SU-DHL-6 (cell line): ENCODE measurements around the gene MTMR2.

ENCODE experiments used
- H2AFZ ChIP-seq: fragments of 200-600 bp; sonication (generic); 2 replicates; pipeline ENCODE4 v1.6.1; 2014; ENCODE audit warnings: low read depth, mild to moderate bottlenecking, moderate library complexity, mixed read lengths, antibody characterized with exemption, low read length; ENCODE audit not compliant: severe bottlenecking
- H3F3A ChIP-seq: fragments of 200-600 bp; shearing (Covaris generic); 2 replicates; pipeline ENCODE4 v1.6.0; 2016; ENCODE audit warnings: antibody characterized with exemption, mild to moderate bottlenecking; ENCODE audit not compliant: insufficient read depth
- H3K27ac ChIP-seq: fragments of 200-600 bp; sonication (generic); 2 replicates; pipeline ENCODE4 v1.5.1; 2016; ENCODE audit warnings: low read depth, mild to moderate bottlenecking, low read length, moderate library complexity, mixed read lengths
- H3K27me3 ChIP-seq: fragments of 200-600 bp; sonication (generic), shearing (Covaris generic); 2 replicates; pipeline ENCODE4 v1.6.0; 2014; ENCODE audit warnings: mild to moderate bottlenecking, low read length
- H3K36me3 ChIP-seq: fragments of 200-600 bp; sonication (generic); 2 replicates; pipeline ENCODE4 v1.6.1; 2014; ENCODE audit warnings: mild to moderate bottlenecking, low read length, mixed read lengths
- H3K4me2 ChIP-seq: fragments of 300-600, 200-600 bp; shearing (Covaris generic), sonication (generic); 2 replicates; pipeline ENCODE4 v1.6.0; 2014; ENCODE audit warnings: low read length, low read depth, mild to moderate bottlenecking; ENCODE audit not compliant: poor library complexity, severe bottlenecking
- H3K4me3 ChIP-seq: fragments of 200-600 bp; sonication (generic); 2 replicates; pipeline ENCODE4 v1.5.1; 2014; ENCODE audit warnings: antibody characterized with exemption, low read length, mild to moderate bottlenecking, mixed read lengths; ENCODE audit not compliant: insufficient read depth, poor library complexity, severe bottlenecking
- H3K79me2 ChIP-seq: fragments of 200-600 bp; sonication (generic); 2 replicates; pipeline ENCODE4 v1.6.1; 2014; ENCODE audit warnings: mild to moderate bottlenecking, low read length, moderate library complexity; ENCODE audit not compliant: insufficient read depth
- H3K9ac ChIP-seq: fragments of 200-600 bp; sonication (generic); 2 replicates; pipeline ENCODE4 v1.7.0; 2014; ENCODE audit warnings: mild to moderate bottlenecking, low read length
- H3K9me2 ChIP-seq: fragments of 200-600 bp; sonication (generic); replicated peaks from 2 replicates; pipeline ENCODE4 v1.6.1; 2014; ENCODE audit warnings: low read length; ENCODE audit not compliant: insufficient read depth
- H3K9me3 ChIP-seq: fragments of 200-600 bp; sonication (generic); 2 replicates; pipeline ENCODE4 v1.6.1; 2014; ENCODE audit warnings: low read length, mixed read lengths; ENCODE audit not compliant: insufficient read depth
- H4K20me1 ChIP-seq: fragments of 200-600 bp; sonication (generic); 2 replicates; pipeline ENCODE4 v1.6.1; 2014; ENCODE audit warnings: low read depth, mild to moderate bottlenecking, antibody characterized with exemption, low read length, moderate library complexity, mixed read lengths
- EZH2phosphoT487 ChIP-seq: fragments of 200-600 bp; sonication (generic), shearing (Covaris generic); conservative IDR thresholded peaks from 2 replicates; pipeline ENCODE4 v1.6.1; 2018; ENCODE audit warnings: mild to moderate bottlenecking, antibody characterized with exemption, low read length, moderate library complexity, mixed read lengths
- TF ChIP-seq, protein P1 (sequence below): fragments of 200-600 bp; sonication (generic); IDR thresholded peaks from one replicate; pipeline ENCODE4 v1.5.1; 2017; ENCODE audit warnings: antibody characterized with exemption, mild to moderate bottlenecking, low read length, moderate library complexity; ENCODE audit not compliant: insufficient read depth, poor library complexity, severe bottlenecking

MTMR2 gene

DNA sequence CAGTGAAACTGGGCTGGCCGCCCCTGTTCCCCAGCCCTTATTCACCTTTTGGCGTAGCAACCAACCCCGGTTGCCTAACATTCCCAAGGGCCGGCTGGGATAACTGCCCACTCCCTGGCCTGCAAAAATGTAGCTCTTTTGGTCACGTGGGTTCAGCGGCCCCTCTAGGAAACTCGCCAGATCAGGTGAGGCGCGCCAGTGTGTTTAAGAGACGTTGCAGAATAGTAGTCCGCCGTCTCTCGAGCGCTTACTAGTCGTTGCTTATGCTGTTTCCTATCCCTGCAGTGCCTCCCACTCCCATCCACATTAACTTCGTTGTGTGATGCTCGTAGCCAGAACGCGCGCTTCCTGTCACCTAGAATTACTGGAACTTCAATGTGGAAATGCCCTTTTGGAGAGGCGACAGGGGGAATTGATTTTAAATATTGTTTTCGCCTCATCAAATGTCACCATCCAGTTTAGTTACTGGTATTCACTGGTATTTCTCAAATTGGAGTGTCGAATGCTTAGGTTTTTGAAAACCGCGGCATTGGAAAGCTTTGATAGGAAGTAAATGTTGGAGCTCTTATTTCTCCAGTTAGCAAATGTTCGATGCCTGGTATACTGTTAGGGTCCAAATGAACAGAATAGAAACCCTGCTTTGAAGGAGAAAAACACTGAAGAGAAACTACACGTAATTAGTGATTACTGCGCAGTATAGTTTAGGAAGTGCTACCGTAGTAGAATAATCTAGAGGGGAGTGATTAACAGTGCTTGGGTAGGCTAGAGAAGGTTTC, 132.8 kb downstream of the MTMR2 start:
- Histone ChIP-seq H3K4me3 (peak overlapping the region; percentile 87), H3K4me2 (peak overlapping the region; percentile 77), H3K36me3 (peaks cover 22% of the 10 kb centered on the region), H3K79me2 (peaks cover 77% of the 10 kb centered on the region), H4K20me1 (peaks cover 19% of the 10 kb centered on the region; the same call in 1 of the 2 replicates), H3K27me3 (no peaks in the 10 kb centered on the region), H3K9me2 (no peaks in the 10 kb centered on the region), H3K9me3 (no peaks in the 10 kb centered on the region), H3F3A (peaks cover 9% of the 10 kb centered on the region; the same call in 1 of the 2 replicates), H2AFZ (peak overlapping the region; percentile 76), H3K27ac (peak overlapping the region; percentile 96), H3K9ac (peak overlapping the region; percentile 100)
- TF ChIP-seq EZH2phosphoT487, result no peak
- TF ChIP-seq, protein P1, sequence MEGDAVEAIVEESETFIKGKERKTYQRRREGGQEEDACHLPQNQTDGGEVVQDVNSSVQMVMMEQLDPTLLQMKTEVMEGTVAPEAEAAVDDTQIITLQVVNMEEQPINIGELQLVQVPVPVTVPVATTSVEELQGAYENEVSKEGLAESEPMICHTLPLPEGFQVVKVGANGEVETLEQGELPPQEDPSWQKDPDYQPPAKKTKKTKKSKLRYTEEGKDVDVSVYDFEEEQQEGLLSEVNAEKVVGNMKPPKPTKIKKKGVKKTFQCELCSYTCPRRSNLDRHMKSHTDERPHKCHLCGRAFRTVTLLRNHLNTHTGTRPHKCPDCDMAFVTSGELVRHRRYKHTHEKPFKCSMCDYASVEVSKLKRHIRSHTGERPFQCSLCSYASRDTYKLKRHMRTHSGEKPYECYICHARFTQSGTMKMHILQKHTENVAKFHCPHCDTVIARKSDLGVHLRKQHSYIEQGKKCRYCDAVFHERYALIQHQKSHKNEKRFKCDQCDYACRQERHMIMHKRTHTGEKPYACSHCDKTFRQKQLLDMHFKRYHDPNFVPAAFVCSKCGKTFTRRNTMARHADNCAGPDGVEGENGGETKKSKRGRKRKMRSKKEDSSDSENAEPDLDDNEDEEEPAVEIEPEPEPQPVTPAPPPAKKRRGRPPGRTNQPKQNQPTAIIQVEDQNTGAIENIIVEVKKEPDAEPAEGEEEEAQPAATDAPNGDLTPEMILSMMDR, result no peak

DNA sequence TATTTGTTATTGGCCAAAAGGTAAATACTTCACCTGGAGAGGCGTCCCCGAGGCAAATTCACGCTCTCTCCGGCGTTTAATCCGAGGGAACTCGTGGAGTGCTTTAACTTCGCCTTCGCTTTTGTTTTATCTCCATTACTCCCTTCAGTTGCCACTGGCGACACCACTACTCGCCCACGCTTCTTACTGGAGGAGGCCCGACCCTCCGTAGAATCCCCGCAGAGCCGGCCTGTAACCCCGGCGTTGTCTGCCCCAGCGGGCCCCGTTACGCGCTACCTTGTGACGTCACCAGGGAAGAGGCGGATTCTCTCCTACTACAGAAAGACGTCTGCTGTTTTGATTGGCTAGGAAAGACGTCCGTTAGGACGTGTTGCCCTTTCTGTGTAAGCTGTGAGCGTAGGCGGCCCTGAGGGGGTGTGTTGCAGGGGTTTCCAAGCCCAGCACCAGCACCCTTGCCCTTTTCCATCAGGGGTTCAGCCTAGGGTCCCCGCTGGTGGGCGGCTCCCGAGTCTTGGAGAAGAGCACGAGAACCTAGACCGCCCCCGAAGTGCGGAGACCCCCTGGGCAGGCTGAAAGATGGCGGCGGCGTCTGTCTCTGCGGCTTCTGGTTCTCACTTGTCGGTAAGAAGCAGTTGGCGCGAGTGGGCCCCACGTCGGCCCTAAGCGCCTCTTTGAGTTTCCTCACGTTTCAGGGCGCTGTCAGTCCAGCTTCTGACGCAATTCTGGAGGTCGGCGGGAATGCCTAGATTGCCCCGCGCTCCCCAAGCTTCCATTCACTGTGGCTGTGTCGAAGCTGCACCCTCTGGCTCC, 133.6 kb downstream of the MTMR2 start, which contains the start of gene CEP57:
TSS of gene CEP57 (plus strand) at position 376 of the 810 bp plus-strand sequence. CDS start at position 577, 201 bp downstream.
- Histone ChIP-seq H3K27ac (peak within 1 kb of the TSS; percentile 96), H3K36me3 (peaks cover 22% of the 10 kb centered on the region; the same call in 1 of the 2 replicates), H3K27me3 (no peaks in the 10 kb centered on the region), H3K9me3 (no peaks in the 10 kb centered on the region), H4K20me1 (peaks cover 13% of the 10 kb centered on the region; the same call in 1 of the 2 replicates), H2AFZ (peak within 1 kb of the TSS; percentile 76), H3K9me2 (no peaks in the 10 kb centered on the region), H3K4me2 (peak within 1 kb of the TSS; percentile 78), H3K4me3 (peak within 1 kb of the TSS; percentile 100), H3F3A (peaks cover 9% of the 10 kb centered on the region; the same call in 1 of the 2 replicates), H3K79me2 (peaks cover 69% of the 10 kb centered on the region), H3K9ac (peak within 1 kb of the TSS; percentile 100)
- TF ChIP-seq, protein P1, result no peak
- no peak for TF ChIP-seq EZH2phosphoT487

DNA sequence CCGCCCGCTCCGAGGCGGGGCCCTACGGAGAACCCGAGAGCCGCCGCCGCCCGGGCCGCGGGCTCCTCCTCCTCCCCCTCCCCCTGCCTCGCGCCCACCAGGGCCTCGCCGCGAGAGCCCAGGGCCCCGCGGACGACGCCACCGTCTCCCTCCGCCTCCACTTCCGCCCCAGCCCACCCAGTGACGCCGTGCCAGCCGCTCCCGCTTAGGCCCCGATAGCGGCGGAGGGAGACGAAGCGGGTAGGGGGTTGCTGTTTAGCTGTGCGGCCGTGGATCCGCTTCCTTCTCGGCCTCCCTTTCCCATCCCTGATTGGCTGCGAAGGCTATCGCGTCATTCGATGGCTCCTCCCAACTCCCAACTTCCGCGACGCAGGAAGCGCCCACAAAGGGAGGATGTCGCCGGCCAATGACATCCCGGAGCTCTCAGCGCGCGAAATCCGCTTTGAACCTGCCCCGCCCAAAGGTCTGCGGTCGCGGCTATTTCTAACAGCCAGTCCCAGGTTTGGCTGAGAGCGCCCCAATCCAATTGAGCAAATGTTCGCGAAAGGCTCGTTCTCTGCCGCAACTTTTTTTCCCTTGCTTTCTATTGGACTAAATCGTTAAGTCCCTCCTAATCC, 134.3 kb downstream of the MTMR2 start, which contains the start of gene FAM76B:
TSS of gene FAM76B (minus strand) at position 277 of the 617 bp plus-strand sequence. CDS start 304 bp downstream, outside the sequence.
- H3K27ac ChIP-seq, result peak within 1 kb of the TSS; percentile 96
- H3K9me3 ChIP-seq, result no peaks in the 10 kb centered on the region
- H3K27me3 ChIP-seq, result no peaks in the 10 kb centered on the region
- H3K4me3 ChIP-seq, result peak within 1 kb of the TSS; percentile 100
- H3K9ac ChIP-seq, result peak within 1 kb of the TSS; percentile 100
- H2AFZ ChIP-seq, result peak within 1 kb of the TSS; percentile 76
- H3F3A ChIP-seq, result peaks cover 9% of the 10 kb centered on the region; the same call in 1 of the 2 replicates
- no peak for TF ChIP-seq EZH2phosphoT487
- TF ChIP-seq, protein P1, result no peak
- peak within 1 kb of the TSS; percentile 78 for H3K4me2 ChIP-seq
- H3K79me2 ChIP-seq, result peaks cover 62% of the 10 kb centered on the region
- H3K36me3 ChIP-seq, result peaks cover 22% of the 10 kb centered on the region; the same call in 1 of the 2 replicates
- H4K20me1 ChIP-seq, result peaks cover 6% of the 10 kb centered on the region; the same call in 1 of the 2 replicates
- no peaks in the 10 kb centered on the region for H3K9me2 ChIP-seq
